HG03135 (cell line): ENCODE measurements around the gene TRIP10.

ENCODE experiments used
- ATAC-seq: cut with Tn5 transposase; IDR thresholded peaks from one replicate; pipeline ENCODE4 v1.9.1; 2021; ENCODE audit warnings: mild to moderate bottlenecking, moderate library complexity; ENCODE audit not compliant: unreplicated experiment

TRIP10 gene

DNA sequence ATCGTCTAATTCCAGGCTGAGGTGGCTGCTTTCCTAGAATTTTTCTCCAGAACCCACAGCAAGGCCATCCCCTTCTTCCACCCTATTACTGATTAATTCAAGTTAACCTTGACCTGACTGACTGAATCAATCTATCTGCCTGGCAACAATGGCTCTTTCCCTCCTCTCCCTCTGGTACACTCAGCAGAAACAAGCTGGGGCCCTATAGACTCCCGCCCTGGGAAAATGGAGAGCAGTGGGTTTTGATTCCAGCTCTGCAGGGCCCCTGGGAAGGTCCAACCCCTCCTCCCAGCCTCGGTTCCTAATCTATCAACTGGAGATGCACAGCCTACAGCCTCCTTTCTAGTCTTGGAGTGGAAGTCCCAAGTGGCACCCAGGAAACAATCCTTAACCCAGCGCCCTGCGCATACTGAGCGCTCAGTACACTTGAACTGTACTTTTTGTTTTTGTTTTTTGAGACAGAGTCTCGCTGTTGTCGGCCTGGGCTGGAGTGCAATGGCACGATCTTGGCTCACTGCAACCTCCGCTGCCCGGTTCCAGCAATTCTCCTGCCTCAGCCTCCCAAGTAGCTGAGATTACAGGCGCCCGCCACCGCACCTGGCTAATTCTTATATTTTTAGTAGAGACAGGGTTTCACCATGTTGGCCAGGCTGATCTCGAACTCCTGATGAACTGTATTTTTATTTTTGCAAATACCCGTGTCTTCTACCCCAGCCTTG lies 13.8 kb upstream of the TRIP10 start:
- ATAC-seq = no peak

DNA sequence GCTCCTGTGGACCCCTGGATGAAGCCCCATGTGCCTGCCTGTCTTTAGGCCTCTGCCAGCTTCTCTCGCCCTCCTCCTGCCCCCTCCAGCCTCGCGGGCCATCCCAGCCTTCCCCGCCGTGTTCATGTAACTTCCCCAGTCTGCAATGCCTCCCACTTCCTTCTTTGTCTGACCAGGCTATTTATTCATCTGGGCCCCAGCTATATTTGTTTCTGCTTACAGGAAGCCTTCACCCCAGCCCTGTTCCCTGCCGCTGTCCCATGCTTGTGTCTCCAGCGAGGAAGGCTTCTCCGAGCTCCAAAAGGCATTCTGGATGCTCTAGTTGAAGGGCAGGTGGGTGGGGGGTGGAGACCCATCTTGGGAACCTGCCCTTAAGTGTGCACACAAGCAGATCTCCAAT lies 11.1 kb upstream of the TRIP10 start:
- no peak for ATAC-seq

DNA sequence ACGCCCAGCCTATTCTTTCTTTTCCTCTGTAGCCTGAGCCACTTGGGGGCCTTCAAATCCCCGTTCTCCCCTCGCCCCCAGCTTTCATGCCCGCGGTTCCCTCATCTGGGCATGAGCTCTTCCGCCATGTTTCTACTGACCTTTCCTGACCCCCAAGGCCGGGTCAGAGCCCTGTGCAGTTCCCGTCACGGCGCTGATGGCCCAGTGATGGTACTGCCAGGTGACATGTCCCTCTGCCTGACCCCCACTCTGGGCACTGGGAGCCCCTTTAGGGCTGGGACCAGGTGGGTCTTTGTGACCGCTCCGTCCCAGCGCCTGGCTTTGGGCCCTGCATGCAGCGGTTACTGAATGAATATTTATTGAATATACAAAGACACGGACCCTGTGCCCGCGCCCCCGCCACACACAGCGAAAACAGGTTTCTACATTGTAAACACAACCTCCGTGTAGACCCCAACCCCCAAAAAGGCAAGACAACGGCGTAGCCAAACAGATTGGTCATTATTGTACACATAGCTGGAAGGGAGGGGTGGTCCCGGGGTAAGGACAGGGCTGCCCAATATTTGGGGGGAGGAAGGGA lies 9.8 kb upstream of the TRIP10 start:
- no peak for ATAC-seq

DNA sequence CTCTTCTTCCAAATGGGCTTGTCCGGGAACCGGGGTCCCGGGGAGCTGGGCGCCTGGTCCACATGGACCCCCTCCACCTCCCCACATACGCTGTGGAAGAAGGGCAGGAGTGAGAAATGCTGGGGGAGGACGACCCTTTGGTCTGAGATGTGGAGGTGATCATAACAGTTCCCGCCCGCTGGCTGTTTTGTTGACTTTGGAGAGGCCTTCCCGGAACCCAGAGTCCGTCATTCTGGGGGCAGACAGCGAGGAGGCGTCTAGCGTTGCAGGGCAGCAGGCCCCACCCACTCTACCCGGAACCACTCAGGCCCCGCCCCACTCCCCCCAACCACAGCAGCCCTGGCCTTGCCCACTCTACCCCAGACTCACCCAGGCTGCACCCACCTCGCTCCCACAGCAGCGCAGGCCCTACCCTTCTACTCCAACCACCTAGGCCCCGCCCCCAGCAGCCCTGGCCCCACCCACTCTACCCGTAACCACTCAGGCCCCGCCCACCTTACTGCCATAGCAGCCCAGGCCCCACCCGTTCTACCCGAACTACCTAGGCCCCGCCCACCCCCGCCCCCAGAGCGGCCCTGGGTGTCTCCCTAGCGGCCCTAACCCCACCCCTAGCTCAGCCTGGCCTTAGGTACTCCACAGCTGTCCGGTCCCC lies 9.2 kb upstream of the TRIP10 start:
- no peak for ATAC-seq

DNA sequence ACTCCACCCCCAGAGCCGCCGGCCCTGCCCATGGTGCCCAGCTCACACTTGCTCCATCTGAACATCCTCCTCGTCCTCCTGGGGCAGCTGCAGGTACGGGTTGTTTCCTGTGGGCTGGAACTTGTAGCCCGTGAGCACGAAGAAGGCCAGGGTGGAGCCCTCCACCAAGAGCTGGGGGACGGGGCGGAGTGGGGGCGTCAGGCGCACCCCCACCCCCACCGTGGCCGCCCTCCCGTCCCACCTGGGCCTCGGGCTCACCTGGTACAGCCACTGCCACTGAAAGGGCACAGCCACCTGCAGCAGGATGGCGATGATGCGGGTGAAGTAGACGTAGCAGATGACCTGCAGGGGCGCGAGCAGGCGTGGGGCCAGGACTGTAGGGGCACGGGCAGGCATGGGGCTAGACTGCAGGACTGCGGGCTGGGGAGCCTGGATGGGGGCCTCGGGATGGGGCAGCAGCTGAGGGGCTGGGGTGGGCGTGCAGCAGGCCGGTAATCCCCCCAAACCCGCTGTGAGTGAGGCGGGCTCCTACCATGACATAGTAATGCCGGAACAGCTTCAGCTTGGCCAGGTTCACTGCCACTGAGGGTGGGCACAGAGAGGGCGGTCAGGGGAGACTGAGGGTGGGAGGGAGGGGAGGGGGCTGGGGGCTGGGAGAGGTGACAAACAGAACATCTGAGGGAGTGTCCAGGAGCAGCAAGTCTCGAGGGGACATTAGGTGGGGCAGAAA lies 8.4 kb upstream of the TRIP10 start:
- no peak for ATAC-seq

DNA sequence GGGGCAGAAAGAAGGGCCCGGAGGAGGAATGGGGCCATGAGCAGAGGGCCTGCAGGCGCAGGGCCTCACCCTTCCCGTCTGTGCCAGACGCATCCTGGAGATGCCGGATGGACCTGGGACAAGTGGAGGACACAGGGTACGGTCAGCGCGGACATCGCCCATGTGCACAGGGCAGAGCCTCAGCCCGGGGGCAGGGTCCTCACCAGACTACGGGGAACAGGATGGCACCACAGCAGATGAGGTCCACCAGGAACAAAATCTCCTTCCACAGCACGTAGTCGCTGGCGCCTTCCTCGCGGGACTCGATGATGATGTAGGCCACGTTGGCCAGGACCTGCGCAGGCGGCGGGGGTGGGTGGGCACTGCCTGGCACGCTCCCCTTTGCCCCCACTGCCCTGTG lies 7.7 kb upstream of the TRIP10 start:
- ATAC-seq = no peak

DNA sequence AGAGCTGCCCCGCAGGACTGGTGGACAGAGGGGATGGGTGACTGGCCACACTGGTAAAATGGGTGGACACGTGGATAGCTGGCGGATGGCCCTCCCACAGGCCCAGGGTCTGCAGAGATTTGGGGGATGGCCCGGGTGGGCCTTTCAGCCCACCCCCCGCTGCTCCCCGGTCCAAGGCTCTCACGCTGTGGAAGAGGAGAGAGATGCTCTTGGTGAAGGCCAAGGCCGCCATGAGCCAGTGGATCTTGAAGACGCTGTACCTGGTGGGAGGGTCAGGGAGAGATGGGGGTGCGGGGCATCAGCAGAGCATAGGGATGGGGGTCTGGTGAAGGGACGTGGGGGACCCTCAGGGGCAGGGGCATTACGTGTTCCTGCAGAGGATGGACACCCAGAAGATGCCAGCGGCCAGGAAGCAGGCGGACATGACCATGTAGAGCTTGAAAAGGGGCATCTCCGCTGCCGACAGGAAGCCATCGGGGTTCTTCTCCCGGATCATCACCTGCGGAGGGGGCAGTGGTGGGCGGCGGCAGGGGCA lies 6.6 kb upstream of the TRIP10 start:
- no peak for ATAC-seq

DNA sequence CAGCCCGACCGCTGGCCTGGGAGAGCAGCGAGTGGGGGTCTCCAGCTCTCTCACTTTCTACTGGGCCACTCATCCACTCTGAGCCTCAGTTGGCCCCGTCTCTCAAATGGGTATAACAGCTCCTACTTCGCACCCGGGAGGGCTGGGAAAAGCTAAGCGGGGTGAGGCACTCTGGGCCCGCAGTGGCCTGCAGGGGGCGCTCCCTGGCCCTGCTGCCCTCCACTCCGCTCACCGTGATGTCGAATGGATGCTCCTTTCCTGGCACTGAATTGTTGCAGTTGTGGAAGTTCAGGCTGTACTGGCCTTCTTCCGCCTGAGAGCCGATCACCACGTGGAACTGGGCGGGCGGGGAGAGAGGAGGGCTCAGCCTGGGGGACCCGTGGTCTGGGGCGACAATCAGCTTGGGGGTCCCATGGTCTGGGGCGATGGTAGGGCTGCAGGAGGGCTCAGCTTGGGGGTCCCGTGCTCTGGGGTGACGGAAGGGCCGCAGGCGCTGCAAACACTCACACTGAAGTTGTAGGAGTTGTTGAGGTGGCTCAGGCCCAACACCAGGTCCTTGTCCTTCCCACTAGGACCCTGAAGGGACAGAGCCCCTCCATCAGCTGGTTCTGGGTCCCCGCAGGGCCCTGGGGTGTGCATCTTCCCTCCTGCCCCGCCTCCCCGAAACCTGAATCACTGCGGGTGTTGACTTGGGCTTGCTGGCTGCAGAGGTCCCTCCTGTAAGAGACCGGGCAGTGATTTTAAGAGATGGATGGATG lies 6.0 kb upstream of the TRIP10 start:
- ATAC-seq = no peak

DNA sequence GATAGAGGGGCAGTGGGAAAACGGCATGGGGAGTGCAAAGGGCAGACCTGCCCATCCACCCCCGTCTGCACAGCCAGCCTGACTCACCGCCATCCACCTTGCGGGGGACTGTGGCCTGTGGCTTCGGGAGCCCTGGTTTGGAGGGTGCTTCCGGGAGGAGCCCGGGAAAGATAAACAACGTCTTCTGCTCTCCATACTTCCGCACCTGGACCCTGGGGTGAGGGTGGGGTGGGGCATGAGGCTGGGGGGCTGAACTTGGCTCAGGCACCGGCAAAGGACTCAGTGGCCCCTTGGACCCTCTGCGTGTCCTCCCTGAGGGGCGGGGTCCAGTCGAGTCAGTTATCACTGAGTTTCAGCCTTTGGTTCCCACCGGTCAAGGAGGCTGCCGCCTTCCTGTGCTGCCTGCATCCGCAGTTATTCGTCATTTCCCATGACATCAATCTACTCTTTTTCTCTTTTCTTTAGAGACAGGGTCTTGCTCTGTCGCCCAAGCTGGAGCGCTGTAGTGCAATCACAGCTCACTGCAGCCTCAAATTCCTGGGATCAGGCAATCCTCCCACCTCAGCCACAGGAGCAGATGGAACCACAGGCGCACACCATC lies 5.3 kb upstream of the TRIP10 start:
- ATAC-seq = no peak

DNA sequence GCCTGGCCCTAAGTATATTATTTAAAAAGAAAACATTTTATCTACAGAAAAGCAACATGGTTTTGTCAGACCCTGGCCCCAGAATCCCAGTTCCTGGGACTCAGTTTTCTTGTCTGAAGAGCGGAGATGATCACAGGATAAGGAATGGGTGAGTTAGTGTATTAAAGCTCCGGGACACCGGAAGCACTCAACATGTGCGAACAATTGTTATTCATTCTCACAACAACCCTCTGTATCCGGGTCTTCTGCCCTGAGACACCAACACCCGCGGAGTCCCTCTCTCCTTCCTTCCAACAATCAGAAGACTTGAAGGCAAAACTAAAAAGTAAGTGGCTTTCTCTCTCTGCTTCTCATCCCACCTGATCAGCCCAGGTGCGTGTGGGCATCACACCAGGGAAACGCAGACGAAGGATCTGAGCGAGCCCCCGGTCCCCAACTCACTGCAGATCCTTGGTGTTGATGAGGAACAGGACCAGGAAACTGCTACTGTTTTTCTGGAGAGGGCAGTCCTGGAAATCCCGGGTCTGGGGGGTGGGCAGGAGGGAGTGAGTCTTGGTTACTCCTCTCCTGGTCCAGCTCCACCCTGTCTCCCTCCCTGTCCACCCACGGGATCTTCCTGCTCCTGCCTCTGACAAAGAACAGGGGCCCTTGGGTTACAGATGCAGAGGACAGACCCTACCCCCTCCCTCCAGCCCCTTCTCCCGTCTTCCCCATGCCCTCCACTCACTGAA lies 4.1 kb upstream of the TRIP10 start:
- no peak for ATAC-seq

DNA sequence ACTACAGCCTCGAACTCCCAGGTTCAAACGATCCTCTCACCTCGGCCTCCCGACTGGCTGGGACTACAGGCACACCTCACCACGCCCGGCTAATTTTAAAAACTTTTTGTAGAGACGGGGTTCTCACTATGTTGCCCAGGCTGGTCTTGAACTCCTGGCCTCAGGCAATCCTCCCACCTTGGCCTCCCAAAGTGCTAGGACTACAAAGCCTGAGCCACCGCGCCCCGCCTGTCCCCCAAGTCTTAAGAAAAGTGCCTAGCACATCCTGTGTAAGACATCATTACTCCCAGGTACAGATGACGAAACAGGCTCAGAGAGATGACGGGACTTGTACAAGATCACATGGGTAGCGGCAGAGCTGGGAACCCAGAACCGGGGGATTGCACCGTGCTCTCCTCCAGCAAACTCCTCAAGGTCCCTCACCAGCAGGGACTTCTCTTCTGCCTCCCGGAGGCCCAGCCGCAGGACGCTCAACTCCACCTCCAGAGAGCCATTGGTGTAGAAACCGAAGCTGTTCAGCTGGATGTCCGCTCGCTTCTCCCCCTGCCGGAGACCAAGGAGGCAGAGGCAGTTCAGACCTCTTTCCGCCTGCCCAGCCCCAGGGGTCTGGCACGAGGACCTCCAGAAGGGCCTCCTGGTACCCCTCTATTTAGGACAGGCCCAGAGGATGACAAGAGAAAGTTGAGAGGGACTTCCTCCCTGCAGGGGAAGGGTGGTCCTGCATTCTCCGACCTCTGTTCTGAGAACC lies 3.1 kb upstream of the TRIP10 start:
- peak; percentile 19 for ATAC-seq

DNA sequence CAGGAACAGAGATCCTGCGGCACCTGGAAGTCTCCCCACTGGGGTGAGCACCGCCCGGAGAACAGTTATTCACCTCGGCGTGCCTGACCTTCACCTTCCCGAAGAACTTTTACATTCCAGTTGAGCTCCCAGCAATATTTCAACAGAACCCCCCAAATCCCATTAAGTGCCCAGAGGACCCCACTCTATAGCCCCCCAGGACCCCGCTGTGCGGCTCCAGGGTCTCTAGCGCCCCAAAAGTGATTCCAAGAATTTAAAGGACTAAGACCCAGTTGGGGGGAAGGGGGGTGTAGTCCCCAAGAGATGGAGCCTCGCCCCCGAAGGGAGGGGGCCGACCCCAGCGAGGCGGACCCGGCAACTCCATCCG lies 2.6 kb upstream of the TRIP10 start:
- ATAC-seq = no peak

DNA sequence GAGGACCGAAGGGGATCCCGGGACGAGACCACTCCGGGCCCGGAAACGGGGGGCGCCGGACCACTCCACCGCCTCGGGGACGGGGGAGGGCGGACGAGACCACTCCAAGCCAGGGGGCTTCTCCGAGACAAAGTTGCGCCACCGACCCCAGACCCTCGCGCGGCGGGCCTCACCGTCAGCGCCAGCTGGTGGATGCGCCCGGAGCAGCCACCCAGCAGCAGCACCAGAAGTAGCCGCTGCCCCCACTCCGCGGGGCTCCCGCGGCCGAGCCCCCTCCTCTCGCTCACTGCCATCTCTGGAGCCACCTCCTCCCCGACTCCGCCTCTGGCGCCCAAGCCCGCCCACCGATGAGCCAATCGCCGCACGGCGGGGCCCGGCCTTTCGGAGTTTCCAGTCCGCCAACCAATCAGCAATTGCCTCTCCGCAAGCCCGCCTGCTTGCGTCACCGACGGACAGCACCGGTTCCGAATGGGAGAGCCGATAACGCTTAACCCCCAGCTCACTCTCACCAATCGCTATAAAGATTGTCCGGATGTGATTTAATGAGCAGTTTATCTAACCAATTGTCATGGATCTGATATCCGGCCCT lies 2.1 kb upstream of the TRIP10 start, which contains the start of gene GPR108:
Gene GPR108, minus strand, starts transcription at position 297 of the 589 bp plus-strand sequence. Its CDS starts 4 bp downstream, at position 293.
- peak; percentile 56 for ATAC-seq

DNA sequence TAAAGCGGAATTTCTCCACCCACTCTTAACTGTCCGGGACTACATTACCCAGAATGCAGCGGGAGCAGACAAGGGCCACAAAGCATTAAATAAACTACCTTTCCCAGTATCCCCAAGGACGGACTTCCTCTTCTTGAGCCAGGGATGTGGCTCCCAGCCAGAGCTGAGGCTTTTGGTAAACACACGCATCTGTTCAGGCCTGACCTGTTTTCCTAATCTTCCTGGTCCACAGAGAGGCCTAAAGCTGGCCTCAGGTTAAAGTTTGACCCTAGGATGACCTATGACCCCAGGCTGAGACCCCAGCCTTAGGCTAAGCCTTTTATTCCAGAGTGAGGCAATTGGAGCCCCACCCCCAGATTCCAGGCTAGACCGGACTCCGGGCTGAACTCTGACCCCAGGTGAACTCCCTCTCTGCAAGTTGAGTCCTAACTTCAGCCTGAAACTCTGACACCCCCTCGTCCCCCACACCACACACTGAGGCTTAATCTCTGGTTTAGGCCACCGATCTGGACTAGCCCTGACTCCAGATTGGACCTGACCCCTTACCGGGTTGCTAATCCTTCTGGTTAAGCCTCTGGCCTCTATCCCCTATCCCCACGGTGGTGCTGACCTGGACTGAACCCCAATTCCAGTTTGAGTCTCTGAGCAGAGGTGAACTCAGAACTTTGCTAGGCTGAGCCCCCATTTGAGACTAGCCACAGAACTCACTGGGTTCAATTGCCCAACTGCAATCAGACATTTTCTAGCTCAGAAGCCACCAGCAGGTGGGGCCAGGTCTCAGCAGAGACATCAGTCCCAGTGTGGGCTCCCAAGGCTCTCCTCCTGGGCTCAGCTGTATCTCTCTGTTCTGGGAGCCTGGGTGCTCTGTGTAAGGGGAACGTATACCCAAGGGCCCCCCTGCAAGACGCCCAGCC lies 1.4 kb upstream of the TRIP10 start:
- ATAC-seq = no peak

DNA sequence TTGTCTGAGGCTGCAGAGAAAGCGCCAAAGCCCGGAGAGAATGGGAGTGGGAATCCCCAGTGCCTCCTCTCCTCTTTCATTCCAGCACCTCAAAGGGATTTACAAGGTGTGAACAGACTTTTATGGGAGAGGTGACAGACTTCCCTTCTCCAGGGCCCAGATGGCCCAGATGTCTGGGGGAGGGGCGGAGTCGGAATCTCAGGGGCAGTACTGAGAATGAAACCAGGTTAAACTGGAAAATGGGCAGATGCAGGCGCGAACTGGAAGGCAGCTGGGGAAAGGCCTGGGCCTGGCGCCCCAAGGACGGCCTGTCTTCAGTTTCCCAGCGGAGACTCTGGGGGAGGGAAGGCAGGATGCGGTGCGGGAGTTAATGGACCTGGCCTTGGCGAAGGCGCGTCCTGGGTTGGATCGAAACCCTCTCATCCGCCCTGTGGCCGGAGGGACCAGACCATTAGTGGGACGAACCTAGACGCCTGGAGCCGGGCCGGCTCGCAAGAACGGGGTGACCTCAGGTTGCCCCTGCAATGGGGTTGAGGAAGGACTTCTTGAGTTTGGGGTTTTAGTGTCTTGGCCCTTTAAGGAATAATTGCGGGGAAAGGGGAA lies 592 bp upstream of the TRIP10 start:
- no peak for ATAC-seq

DNA sequence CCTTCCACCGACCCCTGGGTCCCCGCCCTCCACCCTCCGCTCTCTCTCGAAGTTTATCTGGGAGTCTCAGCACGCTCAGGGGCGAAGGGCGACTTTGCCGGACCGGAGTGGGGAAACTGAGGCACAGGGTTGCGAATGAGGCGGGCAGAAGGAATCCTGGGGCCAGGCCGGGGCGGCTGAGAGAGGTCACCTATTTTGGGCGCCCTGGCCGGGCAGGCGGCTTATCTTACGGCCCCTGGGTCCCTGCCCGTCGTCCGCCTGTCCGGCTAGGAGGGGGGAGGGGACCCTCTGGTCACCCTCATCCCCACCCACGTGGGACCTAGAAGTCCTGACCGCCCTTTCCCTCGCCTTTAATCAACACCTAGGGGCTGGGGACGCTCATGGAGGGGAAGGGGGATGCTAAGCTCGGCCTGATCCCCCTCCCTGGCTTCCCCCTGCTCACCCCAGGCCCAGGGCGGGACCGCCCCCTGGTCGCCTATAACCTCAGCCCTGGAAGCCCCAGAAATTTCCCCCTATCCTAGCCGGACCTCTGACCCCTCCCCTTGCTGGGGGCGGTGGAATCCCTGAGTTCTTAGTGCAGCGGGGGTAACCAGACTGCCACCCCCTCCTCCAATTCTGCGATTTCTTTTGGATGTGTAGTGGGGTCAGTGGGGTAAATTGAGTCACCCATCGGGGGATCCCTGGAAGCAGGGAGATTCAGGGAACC lies 556 bp downstream of the TRIP10 start:
- no peak for ATAC-seq
